Prostate gland (tissue), 2 donors: ENCODE measurements around the gene DNM3.

Source experiments
- CTCF ChIP-seq, 4 experiments: fragments of 200-600 bp in 2 of 4; fragments of 450-650 bp in 2 of 4; sonication (generic) in 2 of 4; IDR thresholded peaks; 1 replicate in 3 of 4; 2 replicates in 1 of 4; pipeline ENCODE4 v1.5.1; 2016 to 2019; ENCODE audit warnings: antibody characterized with exemption in 4 of 4, mild to moderate bottlenecking in 2 of 4, moderate library complexity in 2 of 4
- POLR2A ChIP-seq: fragments of 450-650 bp; IDR thresholded peaks from one replicate; pipeline ENCODE4 v1.6.1; 2016; ENCODE audit warnings: antibody characterized with exemption, mild to moderate bottlenecking

GRCh38 chr1:172410027-172410426 lies 568.7 kb downstream of the DNM3 start:
- TF ChIP-seq CTCF (IDR thresholded peaks at IDR 0.05) (no peak), POLR2A (no peak)
